Colon (tissue), 2 donors: Measurements from ENCODE around the gene FAM120B.

ENCODE experiments used
- FAIRE-seq: peaks from 2 replicates; lab custom pipeline; 2012; peaks lifted over from hg19 to GRCh38; lab: Jason Lieb, UNC
- donor health status: control.
- donor health status: control.

The FAM120B gene

DNA sequence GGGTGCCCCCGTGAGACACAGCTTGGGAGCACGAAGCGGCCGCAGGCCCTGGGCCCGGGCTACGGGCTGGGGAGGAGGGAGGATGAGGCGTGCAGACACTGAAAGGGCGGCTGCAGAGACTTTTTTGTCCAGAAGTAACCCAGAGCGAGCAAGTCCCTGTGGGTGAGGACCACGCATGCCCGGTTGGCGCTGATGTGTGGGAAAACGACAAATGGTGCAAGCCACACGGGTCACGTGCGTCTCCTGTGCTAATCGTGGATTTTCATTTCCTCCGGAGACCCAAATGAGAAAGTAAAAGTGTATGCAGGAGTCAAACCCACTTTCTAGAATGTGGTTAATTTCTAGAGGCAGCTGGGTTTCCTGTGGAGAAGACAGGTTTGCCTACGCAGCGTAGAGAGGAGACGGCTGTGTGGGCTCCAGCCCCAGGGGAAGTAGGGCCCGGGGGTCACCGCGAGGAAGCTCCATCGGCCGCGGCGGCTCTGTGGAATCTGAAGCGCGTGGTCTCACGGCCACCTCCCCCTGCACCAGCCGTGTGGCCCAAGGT lies 34.7 kb upstream of the FAM120B start:
- no peak for FAIRE-seq

- FAIRE-seq: no peak
Observed at GRCh38 chr6:170272341-170273065, 34.1 kb upstream of the FAM120B start.

DNA sequence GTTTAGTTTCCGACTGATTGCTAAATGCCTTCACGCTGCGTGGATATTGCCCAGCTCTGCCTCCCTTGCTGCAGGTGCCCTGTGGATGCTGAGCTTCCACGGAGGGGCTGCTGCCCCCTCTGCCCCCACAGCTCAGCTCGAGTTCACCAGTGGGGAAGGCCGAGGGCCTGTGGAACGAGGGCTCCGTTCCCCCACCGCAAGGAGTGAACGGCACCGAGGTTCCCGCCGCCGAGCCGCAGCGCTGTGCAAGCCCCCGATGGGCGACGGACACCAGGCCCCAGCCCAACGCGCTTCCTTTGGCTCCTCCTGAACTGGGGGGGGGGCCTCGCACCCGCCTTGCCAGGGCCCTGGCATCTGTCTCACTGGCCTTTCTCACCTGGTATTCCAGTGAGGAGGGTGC lies 33.4 kb upstream of the FAM120B start:
- FAIRE-seq: no peak

GRCh38 chr6:170273681-170274080 lies 32.9 kb upstream of the FAM120B start:
- no peak for FAIRE-seq

GRCh38 chr6:170274713-170275560 lies 31.6 kb upstream of the FAM120B start:
- FAIRE-seq: no peak

- no peak for FAIRE-seq
Observed at GRCh38 chr6:170276369-170277057, 30.0 kb upstream of the FAM120B start.

- no peak for FAIRE-seq
Observed at GRCh38 chr6:170277893-170278742, 28.4 kb upstream of the FAM120B start.

- FAIRE-seq: no peak
Observed at GRCh38 chr6:170278743-170279094, 27.8 kb upstream of the FAM120B start.

DNA sequence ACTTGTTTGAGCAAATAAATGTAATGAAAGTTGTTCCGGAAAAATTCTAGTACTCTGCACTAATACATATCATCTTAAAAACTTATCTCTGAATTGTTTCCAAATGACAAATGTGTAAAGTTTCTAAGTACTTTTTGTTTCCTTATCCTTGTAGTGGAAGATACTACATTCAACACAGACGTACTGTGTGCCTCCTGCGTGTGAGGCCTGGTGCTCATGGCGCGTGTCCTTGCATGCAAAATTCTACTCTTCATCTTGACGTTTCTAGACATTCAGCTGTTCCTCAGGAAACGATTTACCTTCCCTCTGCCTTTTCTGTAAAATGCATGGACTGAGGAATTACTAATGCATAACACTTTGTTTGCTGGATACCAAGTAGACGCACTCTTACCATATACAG lies 27.1 kb upstream of the FAM120B start:
- no peak for FAIRE-seq

GRCh38 chr6:170279977-170280688 lies 26.4 kb upstream of the FAM120B start:
- FAIRE-seq: no peak

DNA sequence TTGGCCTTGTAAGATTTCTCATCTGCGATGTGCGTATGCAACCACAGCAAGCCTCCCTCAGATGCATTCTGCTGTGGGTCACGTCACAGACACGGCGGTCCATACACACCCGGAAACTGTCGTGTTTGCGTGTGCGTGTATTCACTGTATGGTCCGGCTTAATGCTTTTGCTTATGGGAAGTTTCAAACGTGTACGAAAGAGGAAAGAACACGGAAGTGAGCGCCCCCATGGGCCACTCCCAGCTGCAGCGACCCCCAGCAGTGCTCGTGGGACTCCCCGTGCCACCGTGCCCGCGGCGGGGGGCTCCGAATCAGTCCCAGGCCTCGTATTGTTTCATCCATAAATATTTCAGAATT lies 25.9 kb upstream of the FAM120B start:
- no peak for FAIRE-seq

DNA sequence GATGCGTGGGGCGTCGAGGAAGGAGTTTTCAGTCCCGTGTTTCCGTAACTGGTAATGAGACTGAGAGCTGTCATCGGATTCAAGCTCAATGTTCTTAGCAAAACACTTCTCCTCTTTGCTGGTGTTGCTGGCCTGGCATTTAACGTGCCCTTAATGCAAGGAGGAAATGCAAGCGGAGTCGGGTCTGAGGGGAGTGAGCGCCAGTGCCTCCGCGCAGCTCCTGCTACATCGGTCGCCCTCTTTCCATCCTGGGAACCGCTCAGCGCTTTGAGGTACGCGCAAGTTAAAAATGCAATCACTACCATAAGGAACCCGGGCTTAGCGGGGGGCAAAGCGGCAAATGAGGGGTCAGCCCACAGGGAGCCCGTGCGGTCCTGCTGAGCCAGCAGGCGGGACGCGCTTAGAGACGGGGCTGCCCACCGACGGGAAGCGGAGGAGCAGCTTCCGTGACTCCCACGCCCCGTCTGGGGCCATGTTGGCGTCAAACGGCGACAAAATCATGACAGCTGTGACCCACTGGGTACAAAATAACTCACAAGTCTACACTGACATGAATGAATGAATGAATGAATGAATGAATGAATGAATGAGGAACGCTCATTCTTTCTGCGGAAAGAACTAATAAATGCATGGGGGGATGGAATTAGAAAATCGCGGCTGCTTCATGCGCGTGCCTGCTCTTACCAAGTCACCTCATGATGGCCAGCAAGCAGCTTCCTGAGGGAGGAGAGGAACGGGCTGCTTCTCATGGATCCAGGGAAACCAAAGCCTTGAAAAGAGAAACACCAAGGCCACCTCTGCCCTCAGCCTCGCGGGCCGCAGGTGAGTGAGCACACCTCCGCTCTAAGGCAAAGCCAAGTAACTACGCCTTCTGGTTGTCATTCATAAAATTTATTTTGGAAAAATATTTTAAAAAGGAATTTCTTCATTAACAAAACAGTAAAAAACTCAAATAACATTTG lies 24.9 kb upstream of the FAM120B start:
- FAIRE-seq: no peak

GRCh38 chr6:170282512-170283158 lies 23.9 kb upstream of the FAM120B start:
- no peak for FAIRE-seq

DNA sequence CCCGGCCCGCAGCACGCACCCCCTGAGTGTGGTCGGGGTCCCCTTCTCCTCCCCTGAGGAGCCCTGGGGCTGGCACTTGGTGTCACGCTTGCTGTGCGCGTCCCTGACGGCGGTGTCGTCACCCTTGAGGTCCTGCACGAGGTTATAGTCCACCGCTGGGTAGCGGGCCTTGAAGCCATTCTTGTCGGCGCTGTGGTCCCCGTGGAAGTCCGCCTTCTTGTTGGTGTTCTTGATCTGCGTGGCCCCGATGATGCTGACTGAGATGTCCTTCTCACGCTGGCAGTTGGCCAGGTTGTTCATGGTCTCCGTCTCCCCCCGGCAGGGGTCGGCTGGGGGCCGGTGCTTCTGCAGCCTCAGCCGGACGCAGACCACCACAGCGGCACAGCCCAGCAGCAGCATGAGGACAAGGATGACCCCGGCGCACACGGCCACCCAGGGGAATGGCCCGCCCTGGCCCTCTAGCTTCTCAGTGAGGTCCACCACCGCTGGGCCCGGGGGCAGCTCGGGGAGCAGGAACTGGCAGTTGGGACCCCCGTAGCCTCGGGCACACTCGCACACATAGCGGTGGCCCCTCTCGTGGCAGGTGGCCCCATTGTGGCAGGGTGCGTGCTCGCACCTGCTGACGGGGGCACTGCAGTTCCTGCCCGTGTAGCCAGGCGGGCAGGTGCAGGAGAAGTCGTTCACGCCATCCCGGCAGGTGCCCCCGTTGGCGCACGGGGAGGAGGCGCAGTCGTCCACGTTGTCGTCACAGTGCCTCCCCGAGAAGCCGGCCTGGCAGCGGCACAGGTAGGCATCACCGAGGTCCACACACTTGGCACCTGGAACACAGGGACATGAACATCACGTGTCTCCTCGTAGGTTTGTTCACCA lies 23.1 kb upstream of the FAM120B start:
- no peak for FAIRE-seq

DNA sequence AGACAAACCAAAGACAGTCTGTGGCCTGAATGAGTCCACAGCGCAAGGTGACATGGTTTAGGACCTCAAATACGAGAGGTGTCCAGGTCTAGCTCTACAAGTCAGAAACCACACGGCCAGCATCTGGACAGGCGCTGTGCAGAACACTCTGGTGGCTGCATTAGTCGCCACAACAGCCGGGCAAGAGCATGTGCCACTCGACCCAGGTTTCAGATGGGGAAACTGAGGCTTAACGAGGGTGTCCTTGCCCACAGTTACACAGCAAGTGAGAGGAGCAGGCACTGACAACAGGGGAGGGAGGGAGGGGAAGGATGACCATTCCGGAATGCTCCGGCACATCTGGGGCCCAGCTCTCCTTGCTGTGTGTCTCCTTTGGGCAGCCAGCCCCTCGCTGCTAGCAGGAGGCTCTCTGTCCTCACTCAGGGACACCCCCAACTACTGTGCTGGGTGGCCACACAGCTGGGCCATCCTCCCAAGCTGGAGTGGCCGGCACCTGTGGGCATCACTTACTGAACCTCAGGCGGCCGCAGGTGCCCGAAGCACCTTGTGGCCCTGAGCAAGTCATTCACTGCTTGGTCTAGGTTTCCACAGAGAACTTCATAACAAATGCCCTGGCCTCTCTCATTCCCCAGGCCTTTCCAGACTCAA lies 22.3 kb upstream of the FAM120B start:
- no peak for FAIRE-seq

DNA sequence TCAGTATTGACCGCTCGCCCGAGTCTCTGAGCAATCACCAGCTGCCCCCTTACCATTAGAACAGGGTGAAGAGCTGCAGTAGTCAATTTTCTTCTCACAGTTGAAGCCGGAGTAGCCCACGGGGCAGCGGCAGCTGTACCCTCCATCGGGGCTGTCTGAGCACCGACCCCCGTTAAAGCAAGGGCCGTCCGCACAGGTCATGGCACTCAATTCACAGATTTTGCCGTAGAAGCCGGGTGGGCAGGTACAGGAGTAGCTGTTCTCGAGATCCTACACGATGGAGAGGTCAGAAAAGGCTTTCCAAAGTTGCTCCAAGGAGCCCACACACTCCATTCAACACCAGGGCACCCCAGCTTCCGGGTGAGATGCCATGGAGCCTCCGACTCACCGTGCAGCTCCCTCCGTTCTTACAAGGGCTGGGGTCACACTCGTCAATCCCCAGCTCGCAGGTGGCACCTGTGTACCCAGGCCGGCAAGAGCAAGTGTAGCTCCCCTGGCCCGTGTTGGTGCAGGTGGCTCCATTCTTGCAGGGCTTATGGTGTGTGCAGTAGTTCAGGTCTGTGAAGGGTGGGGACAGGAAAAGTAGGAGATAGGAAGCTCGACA lies 21.6 kb upstream of the FAM120B start:
- no peak for FAIRE-seq

- no peak for FAIRE-seq
Observed at GRCh38 chr6:170285482-170285881, 21.1 kb upstream of the FAM120B start.
